GM21360 (cell line): ENCODE measurements around the gene FNDC3B.
"Not testable (repeated sequence)": the region's sequence is repeated elsewhere in the genome, so short reads cannot be mapped to it uniquely, and the experiment has no call there.

ENCODE experiments used
- ATAC-seq: cut with Tn5 transposase; IDR thresholded peaks from one replicate; pipeline ENCODE4 v1.9.1; 2021; ENCODE audit warnings: mild to moderate bottlenecking, moderate library complexity; ENCODE audit not compliant: unreplicated experiment

FNDC3B gene

DNA sequence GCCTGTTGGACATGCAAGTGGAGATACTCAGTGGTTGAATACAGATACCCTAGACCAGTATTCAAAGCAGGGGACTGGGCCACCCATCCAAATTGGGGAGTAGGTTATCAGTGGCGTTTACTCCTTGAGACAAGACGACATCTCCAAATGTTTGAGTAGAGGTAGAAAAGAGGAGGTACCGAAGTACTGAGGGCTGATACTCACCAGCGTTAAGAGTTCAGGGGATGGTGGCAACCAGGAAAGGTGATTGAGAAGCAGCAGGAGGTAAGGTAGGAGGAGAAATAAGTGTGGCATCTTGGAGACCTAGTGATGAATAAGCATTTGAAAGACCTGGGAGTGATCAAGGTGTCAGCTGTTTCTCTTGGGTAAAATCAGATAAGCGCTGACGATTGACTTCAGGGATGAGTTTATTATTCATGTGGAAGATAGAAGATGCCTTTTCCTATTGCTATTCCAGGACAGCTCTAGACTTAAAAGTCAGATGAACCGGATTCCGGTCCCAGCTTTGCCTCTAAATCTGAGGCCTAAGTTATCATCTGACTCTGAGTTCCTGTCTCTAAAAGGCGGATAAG lies 312.6 kb downstream of the FNDC3B start:
- no peak for ATAC-seq

- no peak for ATAC-seq
Measured at GRCh38 chr3:172352786-172353185, 313.4 kb downstream of the FNDC3B start.

DNA sequence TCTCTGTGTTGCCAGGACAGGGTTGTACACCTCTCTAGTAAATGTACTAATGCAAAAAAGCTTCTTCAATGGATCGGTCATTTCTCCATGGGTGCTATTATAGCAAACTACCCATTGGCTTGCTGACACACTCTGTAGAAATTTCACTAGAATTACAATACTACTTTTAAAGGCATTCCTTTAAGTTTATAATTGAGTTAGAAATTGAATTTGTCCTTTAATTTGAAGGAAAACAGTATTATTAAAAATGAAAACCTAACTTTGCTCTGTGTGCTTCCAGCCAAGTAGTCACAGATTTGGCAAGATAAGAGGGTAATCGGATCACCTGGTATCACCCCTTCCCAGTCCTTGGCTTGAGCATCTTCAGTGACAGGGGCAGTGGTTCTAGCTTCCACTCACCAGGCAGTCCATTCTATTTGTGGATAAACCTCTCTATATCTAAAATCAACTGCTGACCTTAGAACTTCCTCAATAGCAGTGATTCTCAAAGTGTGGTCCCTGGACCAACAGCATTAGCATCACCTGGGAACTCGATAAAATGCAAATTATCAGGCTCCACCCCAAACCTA lies 315.6 kb downstream of the FNDC3B start:
- no peak for ATAC-seq

DNA sequence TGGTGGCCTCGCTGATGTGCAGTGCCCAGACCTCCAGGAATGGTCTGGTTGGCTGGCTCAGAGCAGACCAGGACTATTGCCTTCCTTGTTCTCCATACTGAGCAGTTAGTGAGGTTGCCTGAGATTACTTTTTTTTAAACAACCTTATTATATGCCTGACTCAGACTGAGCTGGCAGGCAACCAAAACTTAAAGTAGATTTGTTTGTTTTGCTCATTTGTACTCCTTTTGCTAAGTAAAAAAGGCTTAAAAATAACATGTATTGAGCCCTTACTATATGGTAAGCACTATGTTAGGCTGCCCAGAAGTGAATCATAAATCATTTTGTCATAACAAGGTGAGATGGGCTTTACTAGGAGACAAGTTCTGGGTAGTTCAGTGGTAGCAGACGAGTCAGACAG lies 316.5 kb downstream of the FNDC3B start:
- ATAC-seq, result no peak

DNA sequence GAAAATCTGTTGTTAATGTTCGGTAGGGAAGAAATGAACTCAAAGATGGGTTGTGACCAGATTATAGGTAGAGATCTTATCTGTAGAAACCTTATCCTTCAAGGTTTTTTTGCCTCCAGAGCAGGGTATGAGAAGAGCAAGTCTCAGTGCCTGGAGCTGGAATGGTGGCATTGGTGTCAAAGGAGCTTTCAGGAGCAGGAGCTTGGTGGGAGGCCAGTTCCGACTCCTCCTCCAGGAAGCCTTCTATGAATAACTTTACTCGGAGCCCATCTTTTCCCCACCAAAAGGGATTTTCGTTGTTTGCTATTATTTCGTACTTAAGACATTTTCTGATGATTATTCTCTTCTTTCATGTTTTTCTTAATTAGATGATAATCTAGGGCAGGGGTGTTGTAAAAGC lies 317.0 kb downstream of the FNDC3B start:
- no peak for ATAC-seq

DNA sequence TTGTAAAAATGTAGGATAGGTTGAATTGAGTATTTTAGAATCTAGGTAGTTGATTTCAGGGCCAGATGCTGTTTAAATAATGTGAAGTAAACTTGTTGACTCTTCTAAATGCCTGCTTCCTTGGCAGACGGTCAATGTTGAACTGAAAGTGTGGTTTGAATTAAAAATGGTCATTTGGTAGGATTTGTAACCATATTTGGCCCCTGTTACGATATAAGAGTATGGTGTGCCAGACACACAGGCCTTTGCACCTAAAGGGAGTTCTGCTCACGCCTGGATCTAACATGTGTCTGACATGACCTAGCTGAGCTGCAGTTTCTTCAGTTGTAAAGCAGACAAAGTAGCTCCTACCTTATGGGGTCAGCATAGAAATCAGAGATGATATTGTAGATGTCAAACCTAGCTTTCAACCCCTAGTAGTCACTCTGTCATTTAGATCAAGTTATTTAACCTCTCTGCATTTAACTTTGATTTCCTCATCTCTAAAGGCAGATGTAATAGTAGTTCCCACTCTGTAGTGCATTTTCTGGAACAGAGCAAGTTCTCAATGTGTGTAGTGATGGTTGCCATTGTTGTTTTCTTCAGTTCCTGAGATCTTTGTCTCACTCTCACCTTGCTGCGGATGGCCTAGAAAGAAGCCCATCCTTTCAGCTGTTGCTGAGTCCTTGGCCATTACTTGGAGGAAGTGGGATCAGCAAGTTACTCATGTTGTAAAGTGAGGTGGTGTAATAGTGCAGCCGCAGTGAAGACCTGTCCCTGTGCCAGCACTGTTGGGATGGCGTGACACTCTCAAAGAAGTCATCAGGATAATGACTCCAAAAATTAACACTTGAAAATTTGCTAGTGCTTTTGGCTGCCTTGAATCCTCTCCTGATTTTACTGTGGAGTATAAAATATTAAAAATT lies 318.7 kb downstream of the FNDC3B start:
- ATAC-seq, result no peak

- ATAC-seq, result no peak
Measured at GRCh38 chr3:172359231-172359630, 319.9 kb downstream of the FNDC3B start.

DNA sequence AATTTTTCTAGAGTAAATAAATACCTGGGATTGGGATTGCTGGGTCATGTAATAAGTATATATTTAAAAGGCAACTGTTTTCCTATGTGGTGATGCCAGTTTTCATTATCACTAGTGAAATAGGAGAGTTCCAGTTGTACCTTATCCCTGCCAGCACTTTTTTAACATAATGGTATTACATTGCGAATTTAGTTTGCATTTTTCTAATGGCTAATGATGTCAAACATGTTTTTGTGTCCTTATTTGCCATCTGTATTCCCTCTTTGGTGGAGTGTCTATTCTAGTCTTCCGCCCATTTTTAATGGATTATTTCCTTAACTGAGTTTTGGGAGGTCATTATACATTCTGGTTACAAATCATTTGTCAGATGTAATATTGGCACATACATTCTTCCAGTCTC lies 320.6 kb downstream of the FNDC3B start:
- no peak for ATAC-seq

- ATAC-seq, result no peak
Measured at GRCh38 chr3:172362583-172362982, 323.2 kb downstream of the FNDC3B start.

DNA sequence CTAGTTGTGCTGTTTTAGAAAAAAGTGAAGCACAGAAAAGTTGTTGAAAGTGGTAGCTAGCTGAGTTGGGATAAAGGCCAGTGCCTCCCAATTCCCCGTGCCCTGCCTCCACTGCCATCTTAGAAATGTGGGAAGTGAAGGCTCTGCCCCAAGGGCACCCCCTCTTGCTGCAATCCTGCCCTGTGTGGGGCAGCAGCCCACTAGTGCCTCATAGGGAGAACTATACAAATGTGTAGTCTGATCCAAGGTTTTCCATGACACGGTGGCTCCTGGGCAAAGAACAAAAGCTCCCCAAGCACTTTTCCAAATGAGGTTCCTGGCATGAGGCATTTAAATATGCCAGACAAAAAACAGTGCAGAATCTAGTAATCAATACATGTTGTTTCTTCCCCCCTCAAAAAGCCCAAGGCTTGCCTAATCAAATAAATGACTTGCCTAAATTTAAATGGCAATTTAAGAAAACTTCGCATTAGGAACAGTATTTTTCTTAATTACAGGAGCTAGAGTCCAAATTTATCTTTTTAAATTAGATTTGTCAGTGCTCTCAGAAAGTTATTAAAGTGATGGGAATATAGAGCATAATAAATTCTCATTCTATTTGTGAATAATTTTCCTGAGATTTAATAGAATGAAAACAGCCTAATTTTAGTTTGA lies 325.1 kb downstream of the FNDC3B start:
- ATAC-seq, result no peak

DNA sequence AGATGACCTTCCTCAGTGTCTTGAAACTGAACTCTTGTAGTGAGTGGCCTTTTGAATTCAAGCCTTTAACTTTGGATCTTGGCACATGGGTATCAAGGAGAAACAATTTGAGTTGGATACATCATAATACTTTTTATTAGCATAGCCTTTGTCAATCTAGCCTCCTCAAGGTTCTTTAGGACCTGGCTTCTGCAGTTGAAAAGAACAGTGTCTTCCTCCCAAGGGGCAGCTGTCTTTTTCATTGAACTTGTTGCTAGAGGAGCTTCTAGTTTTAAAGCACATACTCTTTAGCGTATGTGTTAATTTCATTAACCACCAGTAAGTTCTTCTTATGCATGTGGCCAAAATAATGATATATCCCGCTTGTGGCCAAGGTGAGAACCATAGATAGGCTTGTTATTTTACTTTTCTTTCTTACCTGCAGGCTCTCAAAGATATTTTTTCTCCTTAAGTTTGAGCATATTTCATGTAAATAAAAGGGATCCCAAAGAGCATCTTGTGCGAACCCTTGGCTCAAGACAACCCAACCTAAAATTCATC lies 325.7 kb downstream of the FNDC3B start:
- ATAC-seq, result no peak

DNA sequence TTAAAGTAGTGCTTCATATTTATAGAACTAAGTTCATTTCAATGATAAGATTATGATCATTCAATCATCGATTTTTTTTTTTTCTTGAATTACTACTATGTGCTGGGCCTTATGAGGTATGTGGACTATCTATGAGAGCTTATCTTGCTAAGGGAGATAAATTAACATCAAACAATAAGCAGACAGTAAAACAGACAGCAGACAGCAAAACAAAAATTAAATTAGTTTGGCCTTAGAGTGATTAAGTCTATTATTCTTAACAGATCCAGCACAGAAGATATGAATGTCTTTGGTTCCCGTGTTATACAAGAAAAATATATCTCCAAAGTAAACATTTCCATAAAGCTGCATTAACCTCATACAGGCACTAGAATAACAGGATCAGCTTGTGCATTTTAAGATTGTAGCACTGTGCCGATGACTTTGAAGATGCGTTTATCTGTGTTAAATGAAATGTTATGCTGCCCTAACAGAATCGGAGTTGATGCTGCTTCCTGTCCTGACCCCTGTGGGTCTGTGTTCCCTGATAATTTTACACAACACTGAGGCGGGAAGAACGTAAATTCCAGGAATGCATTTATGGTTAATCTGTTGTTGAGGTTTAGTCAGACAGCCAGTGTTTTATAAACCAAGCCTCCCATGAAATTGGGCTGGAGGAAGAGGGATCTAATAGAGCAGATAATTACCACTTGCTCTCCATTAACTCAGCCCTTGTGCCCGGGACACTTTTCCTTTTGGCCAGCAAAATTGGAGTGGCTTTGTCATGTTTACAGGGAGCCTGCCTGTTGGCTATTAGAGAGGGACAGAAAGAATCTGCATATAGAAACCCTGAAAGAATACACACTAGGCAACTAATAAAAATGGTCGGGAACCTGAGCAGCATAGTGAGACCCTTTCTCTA lies 328.1 kb downstream of the FNDC3B start:
- no peak for ATAC-seq

GRCh38 chr3:172368556-172368955 lies 329.2 kb downstream of the FNDC3B start:
- not testable (repeated sequence) for ATAC-seq

DNA sequence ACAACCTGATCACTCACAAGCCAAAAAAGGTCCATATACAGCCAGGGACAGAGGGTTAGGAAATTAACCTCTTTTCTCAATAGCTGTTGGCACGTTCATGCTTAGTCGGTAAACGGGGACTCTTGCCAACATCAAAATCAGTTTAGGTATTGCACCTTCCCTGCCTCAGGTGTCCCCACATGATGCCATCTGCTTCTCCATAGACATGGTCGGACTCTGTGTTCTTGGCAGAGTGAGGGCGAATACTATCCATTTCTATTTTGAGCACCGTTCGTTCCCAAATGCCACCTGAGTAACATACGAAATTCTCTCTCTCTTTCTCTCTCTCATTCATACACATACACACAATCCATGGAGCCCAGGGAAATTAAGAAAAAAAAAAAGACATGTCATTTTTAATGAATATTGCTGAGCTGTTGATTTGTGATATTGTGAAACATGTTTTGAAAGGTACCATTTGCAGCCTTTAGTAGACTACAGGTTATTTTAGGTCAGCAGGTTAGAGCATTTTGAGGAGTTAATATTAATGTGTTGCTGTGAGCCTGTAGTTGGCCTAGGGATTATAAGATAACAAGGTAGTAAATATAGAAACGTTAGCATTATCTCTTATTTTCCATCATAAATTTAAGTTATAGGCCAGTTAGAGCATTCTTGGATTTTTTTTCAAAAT lies 330.3 kb downstream of the FNDC3B start:
- no peak for ATAC-seq

GRCh38 chr3:172370419-172370818 lies 331.0 kb downstream of the FNDC3B start:
- ATAC-seq, result no peak

GRCh38 chr3:172371544-172371943 lies 332.2 kb downstream of the FNDC3B start:
- ATAC-seq, result no peak

DNA sequence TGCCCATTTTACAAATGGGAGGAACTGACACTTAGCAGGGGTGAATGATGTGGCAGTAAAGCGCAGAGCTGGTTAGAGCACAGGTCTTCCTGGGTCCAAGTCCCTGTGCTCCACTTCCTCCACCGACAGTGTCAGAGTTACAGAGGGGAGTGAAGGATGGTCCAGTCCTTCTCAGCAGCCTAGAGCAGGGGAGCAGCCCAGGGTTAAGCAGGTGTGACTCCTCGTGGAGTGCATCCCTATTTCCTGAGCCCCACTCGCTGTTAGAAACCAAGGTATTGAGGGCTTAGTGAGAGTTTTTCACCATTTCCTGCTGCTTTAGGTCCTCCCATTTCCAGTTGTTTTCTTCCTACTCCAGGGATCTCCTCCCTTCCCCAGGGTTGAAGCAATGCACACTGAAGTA lies 333.5 kb downstream of the FNDC3B start:
- no peak for ATAC-seq

DNA sequence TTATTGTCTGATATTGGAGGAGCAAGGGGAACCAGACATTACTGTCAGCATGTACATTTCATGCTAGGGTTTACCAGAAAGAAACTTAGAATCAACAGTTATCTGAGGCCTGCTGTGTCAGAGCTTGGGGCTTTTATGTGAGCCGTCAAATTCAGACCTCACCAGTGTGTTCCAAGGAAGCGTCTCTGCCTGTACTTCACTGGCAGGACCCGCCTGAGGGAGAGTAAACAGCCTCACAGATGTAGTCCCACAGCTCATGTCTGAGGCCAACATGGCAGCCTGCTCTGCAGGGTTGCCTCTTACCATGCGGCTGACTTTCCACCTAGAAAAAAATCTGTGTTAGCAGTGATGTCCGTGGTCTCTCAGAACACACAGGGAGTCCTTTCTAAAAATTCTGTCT lies 334.5 kb downstream of the FNDC3B start:
- no peak for ATAC-seq

GRCh38 chr3:172375206-172375850 lies 335.9 kb downstream of the FNDC3B start:
- ATAC-seq, result no peak
